Gastroesophageal sphincter (tissue), 4 donors: ENCODE data around the gene PLEKHG3. TPM values are rescaled to one million over a fixed set of nuclear protein-coding genes. Genes with fewer than 3 reads are reported as not detected.

ENCODE experiments used
- ATAC-seq: fragments of 150-250 bp; one replicate; pipeline ENCODE4 v1.9.1; 2016; ENCODE audit warnings: mild to moderate bottlenecking, moderate library complexity
- H3K27ac ChIP-seq, 4 donors: fragments of 200-600 bp; sonication (generic) in 3 of 4; 1 replicate in 3 of 4; 2 replicates in 1 of 4; pipeline ENCODE4 v1.5.1; 2016 to 2019
- H3K27me3 ChIP-seq: fragments of 200-600 bp; sonication (generic); one replicate; pipeline ENCODE4 v1.5.1; 2019
- H3K36me3 ChIP-seq, 2 donors: fragments of 200-600 bp; sonication (generic); one replicate each; pipeline ENCODE4 v1.5.1; 2019; ENCODE audit warnings: control low read depth in 1 of 2
- H3K4me1 ChIP-seq, 3 donors: fragments of 200-600 bp; sonication (generic); 1 replicate in 2 of 3; 2 replicates in 1 of 3; pipeline ENCODE4 v1.5.1; 2016 to 2019; ENCODE audit warnings: control low read depth in 2 of 3
- H3K4me3 ChIP-seq, 2 donors: fragments of 200-600 bp; sonication (generic); one replicate each; pipeline ENCODE4 v1.5.1; 2019; ENCODE audit warnings: mild to moderate bottlenecking in 1 of 2, moderate library complexity in 1 of 2
- H3K9me3 ChIP-seq, 3 donors: fragments of 200-600 bp; sonication (generic); one replicate each; pipeline ENCODE4 v1.5.1; 2017 to 2019; ENCODE audit warnings: control low read depth in 2 of 3
- CTCF ChIP-seq, 4 experiments: fragments of 200-600 bp in 2 of 4; fragments of 450-650 bp in 2 of 4; sonication (generic) in 1 of 4; IDR thresholded peaks; one replicate each; pipeline ENCODE4 v1.5.1; 2017 to 2019; ENCODE audit warnings: antibody characterized with exemption in 4 of 4, mild to moderate bottlenecking in 2 of 4, moderate library complexity in 2 of 4
- EP300 ChIP-seq: sonication (generic); formaldehyde crosslinking; IDR thresholded peaks from one replicate; pipeline ENCODE4 v1.6.1; 2017; ENCODE audit warnings: antibody characterized with exemption, mild to moderate bottlenecking
- POLR2A ChIP-seq, 2 donors: fragments of 450-650 bp; IDR thresholded peaks; one replicate each; pipeline ENCODE4 v1.6.1; 2017; ENCODE audit warnings: antibody characterized with exemption in 2 of 2, mild to moderate bottlenecking in 2 of 2, moderate library complexity in 1 of 2
- POLR2AphosphoS5 ChIP-seq: sonication (generic); formaldehyde crosslinking; IDR thresholded peaks from one replicate; pipeline ENCODE4 v1.6.1; 2017; ENCODE audit warnings: antibody characterized with exemption
- WGBS, 2 donors: methylation state at CpG; one replicate each; pipeline ENCODE4 v1.1.5; 2018; ENCODE audit warnings: low coverage in 1 of 2; 5-methylcytosine and 5-hydroxymethylcytosine counted together
- total RNA-seq, 4 donors: library from RNA; depleted of rRNA; stranded (reverse); fragments of >200 nt; gene quantifications; one replicate each; pipeline ENCODE4 v1.1.0, GENCODE V29; 2016

PLEKHG3 gene
- total RNA-seq, 4 donors from 2014 or later: 44.2 to 79.4 (median 57.7) TPM

GRCh38 chr14:64758025-64758521 is 53.8 kb downstream of the PLEKHG3 start:
- Histone ChIP-seq H3K27me3 (peaks cover 7% of the 10 kb centered on the region), H3K4me3 (no peak overlapping the region), H3K36me3 (no peaks in the 10 kb centered on the region), H3K9me3 (no peaks in the 10 kb centered on the region), H3K4me1 (peaks cover 0 to 54% (median 15%) of the 10 kb centered on the region in 3 donors), H3K27ac (peak overlapping the region in 1 of 4 donors; percentile 16)
- WGBS, 2 donors: 30% methylated on average over 2 of the region's 3 CpGs; no CpG with 5 or more reads in 1 of the 2 donors
- no peak for ATAC-seq
- TF ChIP-seq CTCF (IDR thresholded peaks at IDR 0.05): no peak
- TF ChIP-seq EP300: no peak
- TF ChIP-seq POLR2AphosphoS5: no peak
- no peak for TF ChIP-seq POLR2A (IDR thresholded peaks at IDR 0.05)

GRCh38 chr14:64758691-64759554 is 54.7 kb downstream of the PLEKHG3 start:
- H3K27ac ChIP-seq: no peak overlapping the region
- H3K4me1 ChIP-seq: peaks cover 0 to 61% (median 15%) of the 10 kb centered on the region in 3 donors

GRCh38 chr14:64759555-64759938 is 55.3 kb downstream of the PLEKHG3 start:
- ATAC-seq: no peak
- no peaks in the 10 kb centered on the region for H3K9me3 ChIP-seq
- no peaks in the 10 kb centered on the region for H3K27me3 ChIP-seq
- H3K36me3 ChIP-seq: no peaks in the 10 kb centered on the region
- H3K4me1 ChIP-seq: peaks cover 0 to 67% (median 15%) of the 10 kb centered on the region in 3 donors
- 84 to 92% methylated on average over 2 to 4 of the region's 6 CpGs for WGBS, 2 donors
- no peak overlapping the region for H3K27ac ChIP-seq
- H3K4me3 ChIP-seq: no peak overlapping the region
- TF ChIP-seq POLR2A (IDR thresholded peaks at IDR 0.05): no peak
- TF ChIP-seq CTCF (IDR thresholded peaks at IDR 0.05): no peak
- TF ChIP-seq POLR2AphosphoS5: no peak
- TF ChIP-seq EP300: no peak

More at GRCh38 chr14:64758691-64759554, 54.7 kb downstream of the PLEKHG3 start:
- no peaks in the 10 kb centered on the region for H3K36me3 ChIP-seq
- TF ChIP-seq POLR2AphosphoS5 (no peak), POLR2A (IDR thresholded peaks at IDR 0.05) (no peak), CTCF (IDR thresholded peaks at IDR 0.05) (no peak), EP300 (no peak)
- peaks cover 5% of the 10 kb centered on the region for H3K27me3 ChIP-seq
- H3K4me3 ChIP-seq: no peak overlapping the region
- 50 to 87% methylated on average over 2 to 3 of the region's 7 CpGs for WGBS, 2 donors
- no peaks in the 10 kb centered on the region for H3K9me3 ChIP-seq
- no peak for ATAC-seq

- 73 to 97% methylated on average over 3 of the region's 8 CpGs for WGBS, 2 donors
- no peaks in the 10 kb centered on the region for H3K27me3 ChIP-seq
- no peak for TF ChIP-seq POLR2AphosphoS5
- TF ChIP-seq EP300: no peak
- TF ChIP-seq CTCF (IDR thresholded peaks at IDR 0.05): peak in 3 of 4 experiments; percentile 11 to 59 (median 42)
- no peak for TF ChIP-seq POLR2A (IDR thresholded peaks at IDR 0.05)
- H3K4me1 ChIP-seq: peaks cover 0 to 74% (median 15%) of the 10 kb centered on the region in 3 donors
- no peak for ATAC-seq
- no peaks in the 10 kb centered on the region for H3K9me3 ChIP-seq
- no peak overlapping the region for H3K4me3 ChIP-seq
- H3K27ac ChIP-seq: no peak overlapping the region
- H3K36me3 ChIP-seq: no peaks in the 10 kb centered on the region
These were observed 56.0 kb downstream of the PLEKHG3 start for GRCh38 chr14:64760146-64760755.
